ENCODE results near the gene CFAP46.
"Not testable (repeated sequence)": the region's sequence is repeated elsewhere in the genome, so short reads cannot be mapped to it uniquely, and the experiment has no call there.

CFAP46 gene

GRCh38 chr10:132832186-132832969 is 110.0 kb downstream of the CFAP46 start:
- TF ChIP-seq CTCF (IDR thresholded peaks at IDR 0.05; ENCODE audit: control insufficient read depth, extremely low read depth, insufficient read depth) = no peak
- no peak for DNase-seq (ENCODE audit: low read depth)
- H3K4me3 ChIP-seq (ENCODE audit: low read depth, low read length) = no peak overlapping the region

GRCh38 chr10:132829403-132829802 is 113.0 kb downstream of the CFAP46 start:
- no peak for TF ChIP-seq CTCF (IDR thresholded peaks at IDR 0.05; ENCODE audit: control insufficient read depth, extremely low read depth, insufficient read depth)
- DNase-seq (ENCODE audit: low read depth) = no peak
- no peak overlapping the region for H3K4me3 ChIP-seq (ENCODE audit: low read depth, low read length)

GRCh38 chr10:132828681-132829080 is 113.7 kb downstream of the CFAP46 start:
- no peak for TF ChIP-seq CTCF (IDR thresholded peaks at IDR 0.05; ENCODE audit: control insufficient read depth, extremely low read depth, insufficient read depth)
- DNase-seq (ENCODE audit: low read depth) = no peak
- no peak overlapping the region for H3K4me3 ChIP-seq (ENCODE audit: low read depth, low read length)

- H3K4me3 ChIP-seq (ENCODE audit: low read depth, low read length) = no peak overlapping the region
- no peak for TF ChIP-seq CTCF (IDR thresholded peaks at IDR 0.05; ENCODE audit: control insufficient read depth, extremely low read depth, insufficient read depth)
- DNase-seq (ENCODE audit: low read depth) = no peak
Measured at GRCh38 chr10:132827861-132828539, 114.4 kb downstream of the CFAP46 start.

- TF ChIP-seq CTCF (IDR thresholded peaks at IDR 0.05; ENCODE audit: control insufficient read depth, extremely low read depth, insufficient read depth) = no peak
- no peak for DNase-seq (ENCODE audit: low read depth)
- no peak overlapping the region for H3K4me3 ChIP-seq (ENCODE audit: low read depth, low read length)
Measured at GRCh38 chr10:132827423-132827789, 115.0 kb downstream of the CFAP46 start.

GRCh38 chr10:132826524-132827422 is 115.6 kb downstream of the CFAP46 start:
- no peak for TF ChIP-seq CTCF (IDR thresholded peaks at IDR 0.05; ENCODE audit: control insufficient read depth, extremely low read depth, insufficient read depth)
- no peak overlapping the region for H3K4me3 ChIP-seq (ENCODE audit: low read depth, low read length)
- no peak for DNase-seq (ENCODE audit: low read depth)

GRCh38 chr10:132825783-132826523 is 116.4 kb downstream of the CFAP46 start:
- not testable (repeated sequence) for H3K4me3 ChIP-seq (ENCODE audit: low read depth, low read length); DNase-seq (ENCODE audit: low read depth)

Data from LNCaP clone FGC (cell line).